ENCODE data around the gene SIVA1. TPM values are rescaled to one million over a fixed set of nuclear protein-coding genes. Genes with fewer than 3 reads are reported as not detected.

Gene SIVA1
- total RNA-seq, 3 donors from 2014 or later (not counting 1 experiment from before 2014, with no cell fraction given) = 59.7 to 74.8 (median 59.8) TPM

- intact Hi-C loops (cut with micrococcal nuclease) = no loop called here
These were observed 19.2 kb downstream of the SIVA1 start for GRCh38 chr14:104771918-104772706.

GRCh38 chr14:104772707-104773504 lies 20.0 kb downstream of the SIVA1 start:
- H3K27me3 ChIP-seq (ENCODE audit: control insufficient read depth, insufficient read depth, low read length) = no peaks in the 10 kb centered on the region
- DNase-seq (no peak), ATAC-seq (no peak)
- no peak overlapping the region for H3K27ac ChIP-seq (ENCODE audit: low read length)
- H3K36me3 ChIP-seq (ENCODE audit: control insufficient read depth, insufficient read depth, low read length) = peaks cover 43% of the 10 kb centered on the region
- no peaks in the 10 kb centered on the region for H3K9me3 ChIP-seq (ENCODE audit: control insufficient read depth, insufficient read depth, low read length)
- H3K4me3 Mint-ChIP-seq = no peak overlapping the region
- peaks cover 0 to 2% of the 10 kb centered on the region in 2 donors for H3K9me3 Mint-ChIP-seq
- no peaks in the 10 kb centered on the region for H3K36me3 Mint-ChIP-seq
- H3K27me3 Mint-ChIP-seq (ENCODE audit: low read depth in 2 of 2) = no peaks in the 10 kb centered on the region
- H3K27ac Mint-ChIP-seq = no peak overlapping the region
- H3K4me1 ChIP-seq (ENCODE audit: control insufficient read depth, insufficient read depth, low read length) = peaks cover 8% of the 10 kb centered on the region
- no peak overlapping the region for H3K4me3 ChIP-seq (ENCODE audit: low read length)
- intact Hi-C loops (cut with micrococcal nuclease) = no loop called here
- H3K4me1 Mint-ChIP-seq = peaks cover 0 to 6% of the 10 kb centered on the region in 2 donors
- WGBS (ENCODE audit: insufficient coverage) = 97% methylated on average over 38 of the region's 38 CpGs
- no peak for TF ChIP-seq CTCF (IDR thresholded peaks at IDR 0.05)

More at GRCh38 chr14:104771918-104772706, 19.2 kb downstream of the SIVA1 start:
- H3K4me3 Mint-ChIP-seq = no peak overlapping the region
- no peak overlapping the region for H3K4me3 ChIP-seq (ENCODE audit: low read length)
- H3K27ac ChIP-seq (ENCODE audit: low read length) = no peak overlapping the region
- H3K9me3 ChIP-seq (ENCODE audit: control insufficient read depth, insufficient read depth, low read length) = no peaks in the 10 kb centered on the region
- 93% methylated on average over 34 of the region's 34 CpGs for WGBS (ENCODE audit: insufficient coverage)
- DNase-seq = no peak
- no peak for ATAC-seq
- H3K36me3 ChIP-seq (ENCODE audit: control insufficient read depth, insufficient read depth, low read length) = peaks cover 42% of the 10 kb centered on the region
- H3K4me1 Mint-ChIP-seq = peaks cover 0 to 4% of the 10 kb centered on the region in 2 donors
- TF ChIP-seq CTCF (IDR thresholded peaks at IDR 0.05) = no peak
- H3K27ac Mint-ChIP-seq = no peak overlapping the region
- H3K4me1 ChIP-seq (ENCODE audit: control insufficient read depth, insufficient read depth, low read length) = peaks cover 8% of the 10 kb centered on the region
- H3K9me3 Mint-ChIP-seq = peaks cover 0 to 2% of the 10 kb centered on the region in 2 donors
- H3K27me3 ChIP-seq (ENCODE audit: control insufficient read depth, insufficient read depth, low read length) = no peaks in the 10 kb centered on the region
- no peaks in the 10 kb centered on the region for H3K36me3 Mint-ChIP-seq
- H3K27me3 Mint-ChIP-seq (ENCODE audit: low read depth in 2 of 2) = no peaks in the 10 kb centered on the region

GRCh38 chr14:104773505-104774452 lies 20.8 kb downstream of the SIVA1 start:
- H3K36me3 ChIP-seq (ENCODE audit: control insufficient read depth, insufficient read depth, low read length) = peaks cover 43% of the 10 kb centered on the region

More at GRCh38 chr14:104773505-104774452, 20.8 kb downstream of the SIVA1 start:
- DNase-seq (no peak), ATAC-seq (peak in 1 of 3 donors; percentile 5)
- Mint-ChIP-seq H3K9me3 (peaks cover 0 to 2% of the 10 kb centered on the region in 2 donors), H3K4me3 (no peak overlapping the region), H3K27me3 (ENCODE audit: low read depth in 2 of 2) (no peaks in the 10 kb centered on the region), H3K36me3 (no peaks in the 10 kb centered on the region), H3K4me1 (peaks cover 0 to 10% of the 10 kb centered on the region in 2 donors), H3K27ac (no peak overlapping the region)
- WGBS (ENCODE audit: insufficient coverage) = 92% methylated on average over 45 of the region's 46 CpGs
- intact Hi-C loops (cut with micrococcal nuclease) = no loop called here
- Histone ChIP-seq H3K4me3 (ENCODE audit: low read length) (no peak overlapping the region), H3K4me1 (ENCODE audit: control insufficient read depth, insufficient read depth, low read length) (peaks cover 3% of the 10 kb centered on the region), H3K9me3 (ENCODE audit: control insufficient read depth, insufficient read depth, low read length) (no peaks in the 10 kb centered on the region), H3K27ac (ENCODE audit: low read length) (no peak overlapping the region), H3K27me3 (ENCODE audit: control insufficient read depth, insufficient read depth, low read length) (no peaks in the 10 kb centered on the region)
- TF ChIP-seq CTCF (IDR thresholded peaks at IDR 0.05) = no peak
